Parathyroid adenoma (tissue), 2 donors: Measurements from ENCODE around the gene VSX2.

Experiments used
- H2AFZ ChIP-seq: fragments of 300-600 bp; sonication (generic); one replicate; pipeline ENCODE4 v1.7.0; 2017; ENCODE audit warnings: antibody characterized with exemption, mild to moderate bottlenecking
- H3K27ac ChIP-seq: fragments of 300-600 bp; sonication (generic); one replicate; pipeline ENCODE4 v1.7.0; 2017
- H3K27me3 ChIP-seq: fragments of 300-600 bp; sonication (generic); one replicate; pipeline ENCODE4 v1.7.0; 2017; ENCODE audit warnings: low read length; ENCODE audit not compliant: control insufficient read depth, insufficient read depth
- H3K36me3 ChIP-seq: fragments of 300-600 bp; sonication (generic); one replicate; pipeline ENCODE4 v1.7.0; 2017; ENCODE audit warnings: low read length; ENCODE audit not compliant: control insufficient read depth, insufficient read depth
- H3K4me1 ChIP-seq: fragments of 300-600 bp; sonication (generic); one replicate; pipeline ENCODE4 v1.7.0; 2017; ENCODE audit warnings: control low read depth
- H3K4me2 ChIP-seq: fragments of 300-600 bp; sonication (generic); one replicate; pipeline ENCODE4 v1.7.0; 2017; ENCODE audit warnings: low read length
- H3K4me3 ChIP-seq: fragments of 300-600 bp; sonication (generic); one replicate; pipeline ENCODE4 v1.7.0; 2017; ENCODE audit warnings: low read depth, low read length
- H3K79me2 ChIP-seq: fragments of 300-600 bp; sonication (generic); one replicate; pipeline ENCODE4 v1.7.0; 2017; ENCODE audit warnings: control low read depth
- H3K9ac ChIP-seq: fragments of 300-600 bp; sonication (generic); one replicate; pipeline ENCODE4 v1.7.0; 2017; ENCODE audit warnings: mild to moderate bottlenecking
- H3K9me3 ChIP-seq: fragments of 300-600 bp; sonication (generic); one replicate; pipeline ENCODE4 v1.7.0; 2017; ENCODE audit warnings: low read length; ENCODE audit not compliant: control insufficient read depth
- CTCF ChIP-seq: fragments of 300-600 bp; sonication (generic); IDR thresholded peaks from one replicate; pipeline ENCODE4 v1.7.0; 2017; ENCODE audit warnings: antibody characterized with exemption, mild to moderate bottlenecking
- donor health status: primary hyperparathyroidism.

Gene VSX2

GRCh38 chr14:74245292-74245691 lies 6.0 kb downstream of the VSX2 start:
- Histone ChIP-seq H3K4me3 (no peak overlapping the region), H3K9ac (no peak overlapping the region), H3K9me3 (no peaks in the 10 kb centered on the region), H3K27ac (no peak overlapping the region), H3K27me3 (peaks cover 13% of the 10 kb centered on the region), H3K4me2 (no peak overlapping the region), H3K79me2 (no peaks in the 10 kb centered on the region), H3K36me3 (no peaks in the 10 kb centered on the region), H2AFZ (no peak overlapping the region), H3K4me1 (peaks cover 5% of the 10 kb centered on the region)
- TF ChIP-seq CTCF, result no peak

- H3K27ac ChIP-seq, result no peak overlapping the region
- no peaks in the 10 kb centered on the region for H3K36me3 ChIP-seq
- no peak overlapping the region for H2AFZ ChIP-seq
- no peak overlapping the region for H3K4me3 ChIP-seq
- H3K27me3 ChIP-seq, result peaks cover 9% of the 10 kb centered on the region
- no peak overlapping the region for H3K9ac ChIP-seq
- no peaks in the 10 kb centered on the region for H3K79me2 ChIP-seq
- no peaks in the 10 kb centered on the region for H3K4me1 ChIP-seq
- H3K4me2 ChIP-seq, result no peak overlapping the region
- H3K9me3 ChIP-seq, result no peaks in the 10 kb centered on the region
- no peak for TF ChIP-seq CTCF
Measured at GRCh38 chr14:74246542-74246941, 7.3 kb downstream of the VSX2 start.

GRCh38 chr14:74248017-74248416 lies 8.8 kb downstream of the VSX2 start:
- no peak overlapping the region for H2AFZ ChIP-seq
- no peaks in the 10 kb centered on the region for H3K36me3 ChIP-seq
- H3K27ac ChIP-seq, result no peak overlapping the region

GRCh38 chr14:74249433-74250375 lies 10.5 kb downstream of the VSX2 start:
- Histone ChIP-seq H3K27me3 (no peaks in the 10 kb centered on the region), H3K9ac (no peak overlapping the region), H3K36me3 (no peaks in the 10 kb centered on the region), H3K4me1 (no peaks in the 10 kb centered on the region), H3K4me3 (no peak overlapping the region), H3K9me3 (no peaks in the 10 kb centered on the region), H3K4me2 (no peak overlapping the region), H2AFZ (no peak overlapping the region), H3K79me2 (no peaks in the 10 kb centered on the region), H3K27ac (no peak overlapping the region)
- no peak for TF ChIP-seq CTCF

More at GRCh38 chr14:74248017-74248416, 8.8 kb downstream of the VSX2 start:
- no peaks in the 10 kb centered on the region for H3K27me3 ChIP-seq
- no peaks in the 10 kb centered on the region for H3K9me3 ChIP-seq
- no peak for TF ChIP-seq CTCF
- no peak overlapping the region for H3K4me3 ChIP-seq
- no peak overlapping the region for H3K9ac ChIP-seq
- H3K4me2 ChIP-seq, result no peak overlapping the region
- H3K79me2 ChIP-seq, result no peaks in the 10 kb centered on the region
- H3K4me1 ChIP-seq, result no peaks in the 10 kb centered on the region

GRCh38 chr14:74255281-74255680 lies 16.0 kb downstream of the VSX2 start:
- no peaks in the 10 kb centered on the region for H3K9me3 ChIP-seq
- no peaks in the 10 kb centered on the region for H3K4me1 ChIP-seq
- H3K4me2 ChIP-seq, result no peak overlapping the region
- H3K27ac ChIP-seq, result no peak overlapping the region
- no peak for TF ChIP-seq CTCF
- no peaks in the 10 kb centered on the region for H3K79me2 ChIP-seq
- no peak overlapping the region for H3K9ac ChIP-seq
- H3K4me3 ChIP-seq, result no peak overlapping the region
- H3K27me3 ChIP-seq, result no peaks in the 10 kb centered on the region
- H3K36me3 ChIP-seq, result no peaks in the 10 kb centered on the region
- no peak overlapping the region for H2AFZ ChIP-seq
